Fibroblast of pulmonary artery (primary cell): Measurements from ENCODE around the gene SHB.

Experiments
- DNase-seq: peaks from one replicate; pipeline ENCODE4 v3.0.0-alpha.2; 2010; ENCODE audit warnings: low read depth
- H3K4me3 ChIP-seq: replicated peaks from 2 replicates; pipeline ENCODE4 v1.5.1; 2011; ENCODE audit warnings: low read depth, mild to moderate bottlenecking, control low read depth, low read length, moderate library complexity
- TF ChIP-seq, protein P1 (sequence below): IDR thresholded peaks from 2 replicates; pipeline ENCODE4 v1.5.1; 2011; ENCODE audit warnings: mild to moderate bottlenecking, control low read depth, low read length, inconsistent platforms; ENCODE audit errors: missing control alignments

The SHB gene

DNA sequence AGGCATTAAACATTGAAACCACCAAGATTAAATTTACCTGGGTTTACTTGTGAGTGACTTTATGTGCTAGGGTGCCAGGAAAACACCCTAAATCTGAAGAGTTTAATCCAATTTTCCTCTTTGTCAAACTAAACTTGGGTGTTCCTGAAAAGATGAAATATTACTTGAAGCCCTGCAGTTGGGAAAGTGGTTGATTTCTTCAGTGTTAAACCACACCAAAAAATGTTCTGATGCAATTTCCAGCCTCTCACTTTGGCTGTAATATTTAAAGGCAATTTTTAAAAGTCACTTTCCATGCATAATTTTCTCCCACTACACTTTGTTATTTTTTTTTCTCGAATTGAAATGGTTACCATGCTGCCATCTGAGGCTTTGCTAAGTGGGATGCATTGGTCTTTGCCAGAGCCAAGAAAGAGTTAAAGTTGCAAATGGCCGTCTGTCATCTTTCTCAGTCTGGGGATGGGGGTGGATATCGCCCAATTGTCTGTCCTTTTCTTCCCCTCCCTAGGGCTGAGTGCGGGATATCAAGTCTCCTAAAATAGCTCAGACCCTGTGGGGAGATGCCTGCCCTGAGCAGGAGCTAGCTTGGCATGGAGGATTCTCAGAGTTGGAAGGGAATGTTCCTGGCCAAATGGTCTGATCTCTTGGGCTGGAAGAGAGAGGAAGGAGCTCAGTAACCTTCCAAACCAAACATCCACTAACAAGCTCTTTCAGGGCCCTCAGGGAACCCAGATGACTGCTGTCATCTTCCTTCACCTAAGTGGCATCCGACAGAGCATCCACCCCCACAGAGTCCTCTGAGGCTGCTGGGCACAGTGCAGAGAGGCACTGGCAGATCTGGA, 13.6 kb upstream of the SHB start:
- no peak for DNase-seq
- TF ChIP-seq, protein P1, sequence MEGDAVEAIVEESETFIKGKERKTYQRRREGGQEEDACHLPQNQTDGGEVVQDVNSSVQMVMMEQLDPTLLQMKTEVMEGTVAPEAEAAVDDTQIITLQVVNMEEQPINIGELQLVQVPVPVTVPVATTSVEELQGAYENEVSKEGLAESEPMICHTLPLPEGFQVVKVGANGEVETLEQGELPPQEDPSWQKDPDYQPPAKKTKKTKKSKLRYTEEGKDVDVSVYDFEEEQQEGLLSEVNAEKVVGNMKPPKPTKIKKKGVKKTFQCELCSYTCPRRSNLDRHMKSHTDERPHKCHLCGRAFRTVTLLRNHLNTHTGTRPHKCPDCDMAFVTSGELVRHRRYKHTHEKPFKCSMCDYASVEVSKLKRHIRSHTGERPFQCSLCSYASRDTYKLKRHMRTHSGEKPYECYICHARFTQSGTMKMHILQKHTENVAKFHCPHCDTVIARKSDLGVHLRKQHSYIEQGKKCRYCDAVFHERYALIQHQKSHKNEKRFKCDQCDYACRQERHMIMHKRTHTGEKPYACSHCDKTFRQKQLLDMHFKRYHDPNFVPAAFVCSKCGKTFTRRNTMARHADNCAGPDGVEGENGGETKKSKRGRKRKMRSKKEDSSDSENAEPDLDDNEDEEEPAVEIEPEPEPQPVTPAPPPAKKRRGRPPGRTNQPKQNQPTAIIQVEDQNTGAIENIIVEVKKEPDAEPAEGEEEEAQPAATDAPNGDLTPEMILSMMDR, result no peak
- no peak overlapping the region for H3K4me3 ChIP-seq

DNA sequence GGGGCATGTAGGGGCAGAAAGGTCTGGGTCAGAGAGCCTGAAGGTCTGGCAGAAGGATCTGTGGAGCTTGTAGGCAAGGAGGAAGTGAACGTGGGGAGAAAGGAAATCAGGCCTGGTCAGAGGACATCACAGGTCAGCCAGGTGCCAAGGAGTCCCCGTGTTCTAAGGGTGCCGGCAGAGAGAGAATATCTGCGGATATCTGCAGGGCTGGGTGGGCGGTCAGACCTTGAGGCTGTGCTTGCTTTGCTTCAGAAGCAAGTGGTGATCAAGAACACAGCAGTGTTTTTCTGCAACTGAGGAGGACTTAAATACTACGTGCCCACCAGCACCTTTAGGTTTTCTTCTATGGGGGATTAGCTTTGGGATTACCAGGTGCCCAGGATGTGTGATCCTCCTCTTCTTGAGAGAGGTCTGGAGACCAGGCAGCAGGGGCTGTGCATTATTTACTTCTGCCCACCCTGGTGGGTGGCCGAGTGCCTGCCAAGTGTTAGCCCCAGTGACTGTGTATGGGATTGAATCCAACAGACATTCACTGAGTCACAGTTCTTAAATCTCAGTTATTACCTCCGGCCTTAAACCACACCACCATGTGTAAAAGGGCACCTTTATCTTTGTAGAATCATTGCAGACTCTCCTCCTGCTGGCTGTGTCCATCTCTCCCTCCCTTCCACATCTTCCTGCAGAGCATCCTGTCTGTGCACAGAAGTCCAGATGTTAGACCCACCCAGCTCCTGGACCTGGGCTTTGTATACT, 12.5 kb upstream of the SHB start:
- no peak for DNase-seq
- TF ChIP-seq, protein P1, result no peak
- no peak overlapping the region for H3K4me3 ChIP-seq

DNA sequence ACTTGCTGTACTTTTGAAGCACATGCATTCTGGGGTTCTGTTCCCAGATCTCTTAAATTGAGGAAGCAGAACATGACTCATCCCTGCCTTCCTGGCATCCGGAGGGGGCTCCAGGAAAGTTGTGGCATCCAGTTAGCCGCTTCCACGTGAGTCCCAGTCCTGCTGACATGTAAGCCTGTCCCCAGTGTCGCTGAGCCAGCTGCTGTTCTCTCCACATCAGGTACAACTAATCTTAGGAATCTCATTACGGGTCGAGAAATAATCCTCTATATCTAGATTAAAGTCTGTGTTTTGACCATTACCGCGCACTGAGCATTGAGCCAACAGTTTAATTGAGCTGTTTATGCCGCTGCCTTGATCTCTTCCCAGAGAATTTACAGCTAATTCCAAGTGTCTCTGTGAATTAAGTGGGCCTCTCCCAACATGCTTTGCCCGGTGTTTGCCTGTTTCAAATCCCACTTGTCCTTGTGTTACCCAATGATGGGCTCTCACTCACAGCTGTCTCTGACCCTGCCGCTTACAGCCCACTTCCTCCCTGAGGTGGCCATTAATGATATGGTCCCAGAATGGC, 10.5 kb upstream of the SHB start:
- no peak overlapping the region for H3K4me3 ChIP-seq
- TF ChIP-seq, protein P1, result no peak
- peak; percentile 30 for DNase-seq

DNA sequence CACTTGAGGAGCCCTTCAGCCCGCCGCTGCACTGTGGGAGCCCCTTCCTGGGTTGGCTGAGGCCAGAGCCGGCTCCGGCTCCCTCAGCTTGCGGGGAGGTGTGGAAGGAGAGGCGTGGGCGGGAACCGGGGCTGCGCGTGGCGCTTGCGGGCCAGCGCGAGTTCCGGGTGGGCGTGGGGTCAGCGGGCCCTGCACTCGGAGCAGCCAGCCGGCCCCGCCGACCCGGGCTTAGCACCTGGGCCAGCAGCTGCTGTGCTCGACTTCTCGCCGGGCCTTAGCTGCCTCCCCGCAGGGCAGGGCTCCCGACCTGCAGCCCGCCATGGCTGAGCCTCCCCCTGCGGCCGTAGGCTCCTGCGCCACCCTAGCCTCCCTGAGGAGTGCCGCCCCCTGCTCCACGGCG, 6.2 kb upstream of the SHB start:
- H3K4me3 ChIP-seq, result no peak overlapping the region
- DNase-seq, result no peak
- TF ChIP-seq, protein P1, result no peak

DNA sequence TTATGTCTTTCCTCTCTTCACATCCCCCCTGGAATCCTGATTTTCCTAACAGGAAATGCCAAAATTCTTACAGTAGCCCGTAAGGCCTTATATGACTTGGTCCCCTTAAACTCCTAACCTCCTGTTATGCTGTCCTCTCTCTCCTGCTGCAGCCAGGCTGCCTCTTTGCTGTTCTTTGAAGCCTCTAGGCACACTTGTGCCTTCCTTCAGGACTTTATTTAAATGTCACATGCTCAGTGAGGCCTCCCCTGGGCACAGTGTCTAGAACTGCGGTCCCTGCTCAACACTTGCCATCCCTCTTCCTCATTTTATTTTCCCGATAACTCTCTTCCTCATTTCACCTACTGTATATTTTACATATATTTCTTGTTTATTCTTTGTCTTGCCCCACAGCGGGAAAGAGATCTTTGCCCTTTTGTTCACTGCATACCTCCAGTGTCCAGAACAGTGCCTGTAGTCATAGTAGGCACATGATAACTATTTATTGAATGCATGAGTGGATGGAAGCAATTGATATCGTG, 5.5 kb upstream of the SHB start:
- H3K4me3 ChIP-seq, result no peak overlapping the region
- DNase-seq, result peak; percentile 56
- TF ChIP-seq, protein P1, result no peak

DNA sequence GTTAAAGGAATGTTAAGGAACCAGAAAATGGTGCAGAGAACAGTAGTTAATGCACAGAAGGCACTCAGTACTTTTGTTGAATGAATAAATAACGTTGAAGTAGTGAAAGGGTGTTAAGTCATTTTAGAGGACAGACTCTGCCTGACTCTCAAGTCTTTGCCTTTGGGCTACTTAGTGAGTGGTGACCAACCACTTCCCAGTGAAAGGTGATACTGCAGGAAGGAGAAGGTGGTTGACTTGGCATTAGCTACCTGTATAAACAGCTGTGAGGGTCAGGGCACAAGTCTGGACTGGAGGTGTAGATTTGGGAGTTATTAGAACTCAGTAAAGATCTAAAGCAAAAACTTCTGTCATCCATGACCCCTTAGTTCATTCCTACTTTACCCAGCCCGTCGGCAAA, 4.9 kb upstream of the SHB start:
- TF ChIP-seq, protein P1, result no peak
- H3K4me3 ChIP-seq, result no peak overlapping the region
- DNase-seq, result no peak
